GM12873 (cell line): Measurements from ENCODE around the gene PTPRA.

Source experiments
- TF ChIP-seq, protein P1 (sequence below): IDR thresholded peaks from 2 replicates; pipeline ENCODE4 v1.5.1; 2012; ENCODE audit warnings: low read depth, mild to moderate bottlenecking, moderate library complexity, low read length, control low read depth; ENCODE audit not compliant: insufficient read depth; ENCODE audit errors: missing control alignments

The PTPRA gene

DNA sequence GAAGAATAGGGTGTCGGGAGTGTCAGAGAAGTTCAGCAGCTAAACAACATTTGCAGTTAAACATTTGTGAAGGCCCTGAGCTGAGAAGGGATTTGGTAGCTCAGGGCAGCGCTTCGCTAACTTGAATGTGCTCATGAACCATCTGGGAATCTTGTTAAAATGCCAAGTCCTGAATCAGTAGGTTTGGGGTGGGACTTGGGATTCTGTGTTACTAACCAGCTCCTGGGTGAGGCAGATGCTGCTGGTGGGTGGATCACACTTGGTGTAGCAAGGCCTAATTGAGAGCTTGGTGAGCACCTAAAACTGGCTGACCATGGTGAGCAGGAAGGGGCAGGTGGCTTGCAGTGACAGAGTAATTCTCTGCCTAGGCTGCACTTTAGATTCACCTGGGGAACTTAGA is 5.9 kb downstream of the PTPRA start:
- TF ChIP-seq, protein P1, sequence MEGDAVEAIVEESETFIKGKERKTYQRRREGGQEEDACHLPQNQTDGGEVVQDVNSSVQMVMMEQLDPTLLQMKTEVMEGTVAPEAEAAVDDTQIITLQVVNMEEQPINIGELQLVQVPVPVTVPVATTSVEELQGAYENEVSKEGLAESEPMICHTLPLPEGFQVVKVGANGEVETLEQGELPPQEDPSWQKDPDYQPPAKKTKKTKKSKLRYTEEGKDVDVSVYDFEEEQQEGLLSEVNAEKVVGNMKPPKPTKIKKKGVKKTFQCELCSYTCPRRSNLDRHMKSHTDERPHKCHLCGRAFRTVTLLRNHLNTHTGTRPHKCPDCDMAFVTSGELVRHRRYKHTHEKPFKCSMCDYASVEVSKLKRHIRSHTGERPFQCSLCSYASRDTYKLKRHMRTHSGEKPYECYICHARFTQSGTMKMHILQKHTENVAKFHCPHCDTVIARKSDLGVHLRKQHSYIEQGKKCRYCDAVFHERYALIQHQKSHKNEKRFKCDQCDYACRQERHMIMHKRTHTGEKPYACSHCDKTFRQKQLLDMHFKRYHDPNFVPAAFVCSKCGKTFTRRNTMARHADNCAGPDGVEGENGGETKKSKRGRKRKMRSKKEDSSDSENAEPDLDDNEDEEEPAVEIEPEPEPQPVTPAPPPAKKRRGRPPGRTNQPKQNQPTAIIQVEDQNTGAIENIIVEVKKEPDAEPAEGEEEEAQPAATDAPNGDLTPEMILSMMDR: no peak

DNA sequence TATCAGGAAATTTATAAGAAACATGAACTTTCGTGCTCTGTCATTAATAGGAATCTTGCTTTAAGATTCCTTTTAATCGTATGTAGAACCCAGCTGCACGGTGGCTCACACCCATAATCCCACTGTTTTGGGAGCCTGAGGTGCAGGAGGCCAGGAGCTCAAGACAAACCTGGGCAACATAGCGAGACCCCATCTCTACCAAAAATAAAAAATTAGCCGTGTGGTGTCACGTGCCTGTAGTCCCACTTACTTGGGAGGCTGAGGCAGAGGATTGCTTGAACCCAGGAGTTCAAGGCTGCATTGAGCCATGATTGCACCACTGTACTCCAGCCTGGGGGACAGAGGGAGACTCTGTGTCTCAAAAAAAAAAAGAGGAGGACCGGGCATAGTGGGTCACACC is 7.4 kb downstream of the PTPRA start:
- TF ChIP-seq, protein P1: no peak

DNA sequence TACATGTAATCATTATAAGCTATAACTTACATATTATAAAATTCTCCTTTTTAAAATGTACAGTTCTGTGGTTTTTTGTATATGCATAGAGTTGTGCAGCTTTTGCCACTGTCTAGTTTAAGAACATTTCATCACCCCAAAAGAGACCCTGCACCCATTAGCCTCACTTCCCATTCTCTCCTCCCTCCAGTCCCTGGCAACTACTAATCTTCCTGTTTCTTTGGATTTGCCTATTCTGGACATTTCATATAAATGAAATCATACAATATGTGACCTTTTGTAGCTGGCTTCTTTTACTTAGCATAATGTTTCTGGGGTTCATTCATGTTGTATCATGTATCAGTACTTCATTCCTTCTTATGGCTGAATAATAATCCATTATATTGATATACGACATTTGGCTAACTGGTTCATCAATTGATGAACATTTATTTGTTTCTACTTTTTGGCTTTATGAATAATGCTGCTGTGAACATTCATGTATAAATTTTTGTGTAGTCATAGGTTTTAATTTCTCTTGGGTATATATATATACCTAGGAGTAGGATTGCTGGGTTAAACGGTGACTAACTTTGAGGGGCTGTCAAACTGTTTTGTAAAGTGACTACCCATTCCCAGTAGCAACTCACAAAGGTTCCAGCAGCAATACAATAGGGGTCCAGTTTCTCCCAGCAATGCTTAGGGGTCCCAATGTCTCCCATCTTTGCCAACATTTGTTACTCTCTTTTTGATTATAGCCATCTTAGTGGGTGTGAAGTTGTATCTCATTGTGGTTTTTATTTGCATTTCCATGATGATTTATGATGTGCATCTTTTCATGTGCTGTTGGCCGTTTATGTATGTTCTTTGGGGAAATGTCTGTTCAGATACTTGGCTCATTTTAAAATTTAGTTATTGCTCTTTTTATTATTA is 10.7 kb downstream of the PTPRA start:
- TF ChIP-seq, protein P1: no peak

DNA sequence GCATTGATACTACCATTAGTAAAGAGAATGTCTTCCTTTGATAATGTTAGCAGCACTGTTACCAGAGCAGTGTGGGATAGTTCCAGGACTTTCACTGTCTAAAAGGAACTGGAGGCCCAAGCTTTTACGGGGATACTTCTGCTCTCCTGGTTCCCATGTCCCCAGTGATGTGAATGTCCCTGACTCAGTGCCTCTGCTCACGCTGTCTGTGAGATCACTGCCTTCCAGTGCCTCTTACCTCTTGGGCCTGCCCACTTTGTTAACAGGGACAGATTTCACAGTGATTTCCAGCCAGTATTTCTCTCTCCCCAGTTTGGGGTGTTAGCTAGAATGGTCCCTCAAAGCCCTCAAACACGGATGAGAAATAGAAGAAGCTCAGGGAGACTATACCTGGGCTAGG is 14.4 kb downstream of the PTPRA start:
- TF ChIP-seq, protein P1: no peak

DNA sequence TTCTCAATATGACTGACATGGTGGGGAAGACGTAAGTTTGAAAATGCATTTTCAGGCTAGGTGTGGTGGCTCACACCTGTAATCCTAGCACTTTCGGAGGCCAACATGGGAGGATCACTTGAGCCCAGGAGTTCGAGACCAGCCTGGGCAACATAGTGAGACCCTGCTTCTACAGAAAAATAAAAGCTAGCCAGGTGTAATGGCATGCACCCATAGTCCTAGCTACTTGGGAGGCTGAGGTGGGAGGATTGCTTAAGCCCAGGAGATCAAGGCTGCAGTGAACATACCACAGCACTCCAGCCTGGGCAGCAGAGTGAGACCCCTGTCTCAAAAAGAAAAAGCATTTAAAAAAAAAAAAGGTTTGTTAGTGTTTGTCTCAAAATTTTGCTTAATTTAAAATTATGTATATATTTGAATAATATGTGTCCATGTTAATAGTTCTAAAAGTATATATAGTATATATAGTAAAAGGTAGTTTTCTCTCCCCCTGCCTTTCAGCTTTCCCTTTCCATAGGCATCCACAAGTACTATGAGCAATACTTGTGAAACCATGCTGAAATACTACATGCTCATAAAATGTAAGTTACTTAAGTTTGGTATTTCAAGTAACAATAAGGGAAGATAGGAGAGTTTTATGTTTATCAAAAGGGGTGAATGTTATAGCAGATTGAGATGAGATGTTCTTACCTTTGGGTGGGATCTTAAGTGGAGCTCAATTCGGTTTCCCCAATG is 15.1 kb downstream of the PTPRA start:
- TF ChIP-seq, protein P1: no peak

DNA sequence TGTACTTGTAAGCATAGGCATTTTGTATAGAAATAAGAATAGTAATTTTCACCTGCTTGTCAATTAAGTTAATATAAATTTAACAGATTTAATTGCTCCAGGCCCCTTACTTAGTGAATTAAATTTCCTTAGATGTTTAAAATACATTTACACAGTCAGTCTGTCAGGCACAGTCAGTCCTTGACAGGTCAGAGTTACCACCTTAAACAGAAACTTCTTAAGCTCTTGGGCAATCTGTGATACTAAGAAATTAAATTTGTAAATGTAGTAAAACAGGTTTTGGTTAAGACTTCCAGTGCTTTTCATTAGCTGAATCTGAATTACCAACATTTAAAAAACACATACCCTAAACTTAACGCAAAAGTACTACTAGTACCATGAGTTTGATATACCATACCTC is 15.9 kb downstream of the PTPRA start:
- TF ChIP-seq, protein P1: no peak

DNA sequence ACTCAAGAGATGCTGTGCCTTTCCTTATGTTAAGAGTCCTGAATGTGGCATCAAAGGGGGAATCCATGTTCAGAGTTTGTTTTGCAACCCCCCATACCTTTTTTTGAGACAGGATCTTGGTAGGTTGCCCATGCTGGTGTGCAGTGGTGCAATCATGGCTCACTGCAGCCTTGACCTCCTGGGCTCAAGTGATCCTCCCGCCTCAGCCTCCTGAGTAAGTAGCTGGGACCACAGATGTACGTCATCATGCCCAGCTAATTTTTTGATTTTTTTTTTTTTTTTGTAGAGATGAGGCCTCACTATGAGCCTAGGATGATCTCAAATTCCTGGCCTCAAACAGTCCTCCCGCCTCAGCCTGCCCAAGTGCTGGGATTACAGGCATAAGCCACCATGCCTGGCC is 16.5 kb downstream of the PTPRA start:
- TF ChIP-seq, protein P1: no peak
